DOHH2 (cell line): ENCODE measurements around the gene CARMIL3.

Source experiments
- H3F3A ChIP-seq: fragments of 200-600 bp; sonication (generic), shearing (Covaris generic); 2 replicates; pipeline ENCODE4 v1.6.0; 2016; ENCODE audit warnings: antibody characterized with exemption, mild to moderate bottlenecking; ENCODE audit not compliant: control insufficient read depth, insufficient read depth
- H3K27ac ChIP-seq: fragments of 200-600 bp; sonication (generic); 2 replicates; pipeline ENCODE4 v1.5.1; 2014; ENCODE audit warnings: low read depth, mild to moderate bottlenecking, low read length, moderate library complexity
- H3K27me3 ChIP-seq: fragments of 200-600 bp; sonication (generic); 2 replicates; pipeline ENCODE4 v1.6.1; 2014; ENCODE audit warnings: mild to moderate bottlenecking, low read length, mixed read lengths; ENCODE audit not compliant: control insufficient read depth
- H3K36me3 ChIP-seq: fragments of 200-600 bp; sonication (generic); 2 replicates; pipeline ENCODE4 v1.6.1; 2014; ENCODE audit warnings: mild to moderate bottlenecking, low read length, moderate library complexity, mixed read lengths; ENCODE audit not compliant: control insufficient read depth
- H3K4me1 ChIP-seq: fragments of 200-600 bp; sonication (generic); 2 replicates; pipeline ENCODE4 v1.6.1; 2014; ENCODE audit warnings: mild to moderate bottlenecking, low read length, mixed read lengths; ENCODE audit not compliant: control insufficient read depth
- H3K4me2 ChIP-seq: fragments of 200-600 bp; sonication (generic); 2 replicates; pipeline ENCODE4 v1.6.0; 2014; ENCODE audit warnings: mild to moderate bottlenecking, low read length, moderate library complexity
- H3K4me3 ChIP-seq: fragments of 200-600 bp; sonication (generic); 2 replicates; pipeline ENCODE4 v1.5.1; 2014; ENCODE audit warnings: mild to moderate bottlenecking, low read length, mixed read lengths
- H3K79me2 ChIP-seq: fragments of 200-600 bp; sonication (generic); 2 replicates; pipeline ENCODE4 v1.6.1; 2014; ENCODE audit warnings: mild to moderate bottlenecking, low read length, mixed read lengths; ENCODE audit not compliant: control insufficient read depth
- H3K9me2 ChIP-seq: fragments of 200-600 bp; sonication (generic); replicated peaks from 2 replicates; pipeline ENCODE4 v1.6.1; 2014; ENCODE audit warnings: mild to moderate bottlenecking, low read length, mixed read lengths; ENCODE audit not compliant: control insufficient read depth
- H3K9me3 ChIP-seq: fragments of 200-600 bp; sonication (generic); 2 replicates; pipeline ENCODE4 v1.6.1; 2014; ENCODE audit warnings: antibody characterized with exemption, low read length, mixed read lengths; ENCODE audit not compliant: control insufficient read depth, insufficient read depth
- H4K20me1 ChIP-seq: fragments of 200-600 bp; sonication (generic); 2 replicates; pipeline ENCODE4 v1.6.0; 2014; ENCODE audit warnings: low read depth, mild to moderate bottlenecking, antibody characterized with exemption, low read length, moderate library complexity; ENCODE audit not compliant: control insufficient read depth, insufficient read depth
- EZH2phosphoT487 ChIP-seq: fragments of 200-600 bp; sonication (generic); IDR thresholded peaks from 2 replicates; pipeline ENCODE4 v1.6.1; 2017; ENCODE audit warnings: borderline replicate concordance, mild to moderate bottlenecking, antibody characterized with exemption, low read length, moderate library complexity, mixed read lengths
- TF ChIP-seq, protein P1 (sequence below): fragments of 200-600 bp; sonication (generic); IDR thresholded peaks from one replicate; pipeline ENCODE4 v1.5.1; 2014; ENCODE audit warnings: antibody characterized with exemption, mild to moderate bottlenecking, low read depth, low read length; ENCODE audit not compliant: poor library complexity, severe bottlenecking

CARMIL3 gene

DNA sequence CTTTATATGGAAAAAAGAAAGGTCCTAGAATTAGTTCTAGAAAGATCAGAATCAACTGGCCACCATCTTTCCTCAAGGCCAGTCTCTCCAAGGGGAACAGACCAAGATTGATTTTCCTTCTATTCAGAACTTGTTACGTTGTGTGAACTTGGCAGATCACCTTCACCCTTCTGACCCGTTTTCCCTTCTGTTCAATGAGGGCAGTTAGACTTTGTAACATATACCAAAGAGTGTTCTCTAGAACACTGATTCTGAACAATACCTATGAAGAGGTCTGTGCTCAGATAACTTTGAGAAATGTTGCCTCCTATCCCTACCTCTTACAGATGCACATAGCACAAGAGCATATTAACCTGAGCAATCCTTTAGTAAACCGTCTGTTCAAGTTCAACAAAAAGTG is 31.7 kb downstream of the CARMIL3 start:
- Histone ChIP-seq H3K27ac (no peak overlapping the region), H4K20me1 (no peaks in the 10 kb centered on the region), H3K27me3 (no peaks in the 10 kb centered on the region), H3K79me2 (no peaks in the 10 kb centered on the region), H3K9me2 (no peaks in the 10 kb centered on the region), H3K4me3 (no peak overlapping the region), H3K36me3 (no peaks in the 10 kb centered on the region), H3F3A (no peaks in the 10 kb centered on the region), H3K4me1 (peaks cover 21% of the 10 kb centered on the region), H3K4me2 (no peak overlapping the region), H3K9me3 (no peaks in the 10 kb centered on the region)
- TF ChIP-seq, protein P1, sequence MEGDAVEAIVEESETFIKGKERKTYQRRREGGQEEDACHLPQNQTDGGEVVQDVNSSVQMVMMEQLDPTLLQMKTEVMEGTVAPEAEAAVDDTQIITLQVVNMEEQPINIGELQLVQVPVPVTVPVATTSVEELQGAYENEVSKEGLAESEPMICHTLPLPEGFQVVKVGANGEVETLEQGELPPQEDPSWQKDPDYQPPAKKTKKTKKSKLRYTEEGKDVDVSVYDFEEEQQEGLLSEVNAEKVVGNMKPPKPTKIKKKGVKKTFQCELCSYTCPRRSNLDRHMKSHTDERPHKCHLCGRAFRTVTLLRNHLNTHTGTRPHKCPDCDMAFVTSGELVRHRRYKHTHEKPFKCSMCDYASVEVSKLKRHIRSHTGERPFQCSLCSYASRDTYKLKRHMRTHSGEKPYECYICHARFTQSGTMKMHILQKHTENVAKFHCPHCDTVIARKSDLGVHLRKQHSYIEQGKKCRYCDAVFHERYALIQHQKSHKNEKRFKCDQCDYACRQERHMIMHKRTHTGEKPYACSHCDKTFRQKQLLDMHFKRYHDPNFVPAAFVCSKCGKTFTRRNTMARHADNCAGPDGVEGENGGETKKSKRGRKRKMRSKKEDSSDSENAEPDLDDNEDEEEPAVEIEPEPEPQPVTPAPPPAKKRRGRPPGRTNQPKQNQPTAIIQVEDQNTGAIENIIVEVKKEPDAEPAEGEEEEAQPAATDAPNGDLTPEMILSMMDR = no peak
- TF ChIP-seq EZH2phosphoT487 = no peak

DNA sequence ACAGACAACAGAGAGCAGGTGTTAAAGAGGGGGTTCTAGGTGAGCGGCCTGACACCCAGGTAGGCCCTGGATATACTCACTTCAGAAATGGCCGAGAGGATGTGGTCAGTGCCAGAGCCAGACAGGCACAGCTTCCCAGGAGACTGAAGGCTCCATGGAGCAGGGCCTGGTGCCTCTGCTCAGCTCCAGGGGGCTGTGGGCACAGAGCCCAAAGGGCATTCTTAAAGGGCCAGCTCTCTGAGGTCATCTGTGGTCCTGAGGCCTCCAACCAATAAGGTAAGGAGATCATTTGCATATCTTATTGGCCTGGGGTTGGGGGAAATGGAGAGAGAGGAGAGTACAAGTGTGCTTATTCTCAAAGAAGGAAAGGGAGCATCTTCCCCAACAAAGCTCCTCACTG is 32.6 kb downstream of the CARMIL3 start:
- H3K36me3 ChIP-seq = no peaks in the 10 kb centered on the region
- no peaks in the 10 kb centered on the region for H4K20me1 ChIP-seq

DNA sequence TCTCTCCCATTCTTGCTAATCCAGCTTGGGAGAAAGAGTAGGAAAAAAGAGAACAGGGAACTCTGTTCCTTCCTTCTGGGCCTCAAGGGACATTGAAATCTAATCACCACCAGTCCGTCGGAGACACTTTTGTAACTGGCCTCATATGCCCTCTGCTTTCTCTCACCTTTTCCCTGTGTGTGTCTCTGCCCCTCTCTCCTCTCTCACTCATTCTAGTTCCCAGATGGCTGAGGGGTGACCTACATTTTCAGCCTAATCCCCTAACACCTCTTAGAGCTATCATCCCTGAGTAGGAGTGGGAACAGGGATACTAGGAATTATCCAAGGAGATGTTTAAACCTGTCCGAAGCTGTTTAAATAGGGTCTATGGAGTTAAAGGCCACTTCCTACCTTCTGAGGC is 33.4 kb downstream of the CARMIL3 start:
- H3K79me2 ChIP-seq = no peaks in the 10 kb centered on the region
- H3K4me2 ChIP-seq = no peak overlapping the region
- no peaks in the 10 kb centered on the region for H3K9me3 ChIP-seq
- TF ChIP-seq, protein P1 = no peak
- no peak for TF ChIP-seq EZH2phosphoT487
- no peak overlapping the region for H3K27ac ChIP-seq
- no peaks in the 10 kb centered on the region for H3F3A ChIP-seq
- no peaks in the 10 kb centered on the region for H4K20me1 ChIP-seq
- no peak overlapping the region for H3K4me3 ChIP-seq
- no peaks in the 10 kb centered on the region for H3K27me3 ChIP-seq
- H3K4me1 ChIP-seq = peaks cover 15% of the 10 kb centered on the region
- H3K36me3 ChIP-seq = no peaks in the 10 kb centered on the region
- no peaks in the 10 kb centered on the region for H3K9me2 ChIP-seq

More for the DNA sequence above, 32.6 kb downstream of the CARMIL3 start:
- H3K9me3 ChIP-seq = no peaks in the 10 kb centered on the region
- H3F3A ChIP-seq = no peaks in the 10 kb centered on the region
- TF ChIP-seq, protein P1 = no peak
- TF ChIP-seq EZH2phosphoT487 = no peak
- no peak overlapping the region for H3K4me2 ChIP-seq
- no peaks in the 10 kb centered on the region for H3K79me2 ChIP-seq
- no peak overlapping the region for H3K4me3 ChIP-seq
- no peaks in the 10 kb centered on the region for H3K9me2 ChIP-seq
- H3K27me3 ChIP-seq = no peaks in the 10 kb centered on the region
- peaks cover 21% of the 10 kb centered on the region for H3K4me1 ChIP-seq
- no peak overlapping the region for H3K27ac ChIP-seq
